OCI-LY7 (cell line): Measurements from ENCODE around the gene VAMP1.

Experiments
- CTCF ChIP-seq: fragments of 200-600 bp; sonication (generic); conservative IDR thresholded peaks from 2 replicates; pipeline ENCODE4 v1.5.1; 2014; ENCODE audit warnings: mild to moderate bottlenecking, antibody characterized with exemption, low read length, moderate library complexity, mixed read lengths
- EZH2phosphoT487 ChIP-seq: fragments of 200-600 bp; sonication (generic); IDR thresholded peaks from 2 replicates; pipeline ENCODE4 v1.6.1; 2018; ENCODE audit warnings: low read depth, borderline replicate concordance, mild to moderate bottlenecking, mixed run types, antibody characterized with exemption, low read length, moderate library complexity, mixed read lengths

GRCh38 chr12:6424866-6425265 lies 45.6 kb downstream of the VAMP1 start:
- TF ChIP-seq CTCF (no peak), EZH2phosphoT487 (no peak)
